SH-SY5Y (cell line): ENCODE data around the gene NBEAL2.

Experiments used
- GATA2 ChIP-seq: IDR thresholded peaks from 2 replicates; pipeline ENCODE4 v1.6.1; 2011; ENCODE audit warnings: mild to moderate bottlenecking, low read depth, low read length
- GATA3 ChIP-seq: IDR thresholded peaks from 2 replicates; pipeline ENCODE4 v1.6.1; 2011; ENCODE audit warnings: low read depth, mild to moderate bottlenecking, low read length, moderate library complexity

DNA sequence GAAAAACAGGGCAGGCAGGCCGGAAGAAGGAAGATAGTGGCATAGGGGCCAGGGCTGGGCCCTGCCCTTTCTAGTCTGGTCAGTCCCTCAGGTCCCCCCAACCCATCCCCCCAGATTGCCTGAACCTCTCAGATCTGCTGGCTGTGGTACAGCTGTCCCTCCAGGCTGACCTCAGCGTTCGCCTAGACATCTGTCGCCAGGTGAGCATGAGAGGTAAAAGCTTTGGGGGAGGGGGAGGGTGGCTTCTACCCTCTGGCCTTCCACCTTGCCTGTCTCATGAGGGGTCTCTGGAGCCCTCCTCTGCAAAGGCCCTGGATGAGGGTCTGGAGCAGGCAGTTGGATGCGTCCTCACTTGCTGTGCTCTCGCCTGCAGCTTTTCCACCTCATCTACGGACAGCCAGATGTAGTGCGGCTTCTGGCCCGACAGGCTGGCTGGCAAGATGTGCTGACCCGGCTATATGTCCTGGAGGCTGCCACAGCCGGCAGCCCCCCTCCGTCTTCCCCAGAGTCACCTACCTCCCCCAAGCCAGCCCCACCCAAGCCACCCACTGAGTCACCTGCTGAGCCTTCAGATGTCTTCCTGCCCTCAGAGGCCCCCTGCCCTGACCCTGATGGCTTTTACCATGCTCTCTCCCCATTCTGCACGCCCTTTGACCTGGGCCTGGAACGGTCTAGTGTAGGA is 20.2 kb downstream of the NBEAL2 start:
- TF ChIP-seq GATA2 (no peak), GATA3 (no peak)
